ENCODE data around the gene PTPRN.

Gene PTPRN

DNA sequence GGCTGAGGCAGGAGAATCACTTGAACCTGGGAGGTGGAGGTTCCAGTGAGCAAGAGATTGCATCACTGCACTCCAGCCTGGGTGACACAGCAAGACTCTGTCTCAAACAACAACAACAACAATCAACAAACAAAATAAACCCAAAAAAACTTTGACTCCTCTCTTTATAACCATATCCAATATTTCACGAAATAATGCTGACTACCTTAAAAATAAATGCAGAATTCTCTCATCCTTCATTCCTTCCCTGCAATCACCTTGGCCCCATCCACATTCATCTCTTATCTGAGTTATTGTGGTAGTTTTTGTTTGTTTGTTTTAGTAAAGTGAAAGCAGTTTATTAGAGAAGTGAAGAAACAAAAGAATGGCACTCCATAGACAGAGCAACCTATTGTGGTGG, 3.2 kb downstream of the PTPRN start:
- Histone ChIP-seq H3K27me3 (ENCODE audit: control insufficient read depth, insufficient read depth, low read length) (peaks cover 81% of the 10 kb centered on the region), H3K9ac (ENCODE audit: low read length) (no peak overlapping the region), H3K4me1 (ENCODE audit: control insufficient read depth, insufficient read depth, low read length) (peaks cover 14% of the 10 kb centered on the region; the same call in 1 of the 2 replicates), H3K36me3 (ENCODE audit: control insufficient read depth, insufficient read depth, low read length) (no peaks in the 10 kb centered on the region), H3K4me3 (ENCODE audit: low read depth, low read length) (no peak overlapping the region), H3K9me3 (ENCODE audit: control insufficient read depth, insufficient read depth, low read depth, low read length) (no peaks in the 10 kb centered on the region), H3K27ac (ENCODE audit: low read depth, low read length) (no peak overlapping the region)

DNA sequence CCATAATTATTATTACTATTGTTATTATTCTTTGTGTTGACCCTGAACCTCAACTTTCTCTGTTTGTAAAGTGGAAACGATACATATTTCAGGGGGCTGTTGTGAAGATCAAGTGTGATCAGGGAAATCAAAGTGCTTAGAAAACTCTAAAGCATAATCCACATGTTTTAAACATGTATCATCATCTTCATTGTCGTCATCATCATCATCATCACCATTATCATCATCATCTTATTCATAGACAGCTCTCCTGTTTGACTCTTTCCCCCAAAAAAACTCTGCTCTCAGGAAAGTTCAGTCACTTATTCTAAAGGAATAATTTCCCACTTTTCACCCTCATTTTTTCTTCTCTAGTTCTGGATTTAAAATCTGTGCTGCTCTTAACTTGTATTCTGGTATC, 5.0 kb downstream of the PTPRN start:
- Histone ChIP-seq H3K9me3 (ENCODE audit: control insufficient read depth, insufficient read depth, low read depth, low read length) (no peaks in the 10 kb centered on the region), H3K27ac (ENCODE audit: low read depth, low read length) (no peak overlapping the region), H3K4me3 (ENCODE audit: low read depth, low read length) (no peak overlapping the region), H3K4me1 (ENCODE audit: control insufficient read depth, insufficient read depth, low read length) (0 out of 2 replicates have a peak, but pooled peaks cover 6% of the 10 kb centered on the region), H3K27me3 (ENCODE audit: control insufficient read depth, insufficient read depth, low read length) (peaks cover 87% of the 10 kb centered on the region), H3K9ac (ENCODE audit: low read length) (no peak overlapping the region), H3K36me3 (ENCODE audit: control insufficient read depth, insufficient read depth, low read length) (no peaks in the 10 kb centered on the region)

DNA sequence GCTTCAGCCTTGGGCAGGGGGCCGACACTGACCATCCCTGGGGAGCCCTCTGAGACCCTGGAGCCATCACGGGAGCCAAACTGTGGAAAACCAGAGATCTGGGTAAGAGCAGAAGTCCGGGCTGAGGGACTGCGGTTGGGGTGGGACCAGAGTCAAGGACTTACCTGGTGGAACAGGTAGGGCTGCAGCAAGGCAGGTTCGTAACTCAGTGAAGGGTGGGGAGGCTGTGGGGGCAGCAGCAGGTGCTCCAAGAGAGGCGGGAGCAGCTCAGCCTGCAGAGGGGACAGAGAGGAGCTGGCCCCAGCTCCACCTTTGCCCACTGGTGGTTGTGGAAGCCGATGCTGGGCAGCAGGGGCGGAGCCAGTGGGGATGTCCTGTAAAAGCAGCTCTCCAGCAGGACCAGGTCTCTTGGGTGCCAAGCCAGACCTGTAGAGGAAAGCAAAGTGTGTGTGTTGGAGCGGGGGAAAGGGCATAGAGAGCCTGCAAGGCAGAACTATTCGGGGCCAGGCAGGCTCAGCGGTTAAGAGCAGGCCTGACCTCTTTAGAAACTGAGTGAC, 6.7 kb downstream of the PTPRN start:
- Histone ChIP-seq H3K4me1 (ENCODE audit: control insufficient read depth, insufficient read depth, low read length) (peaks cover 4% of the 10 kb centered on the region; the same call in 1 of the 2 replicates), H3K4me3 (ENCODE audit: low read depth, low read length) (no peak overlapping the region), H3K27ac (ENCODE audit: low read depth, low read length) (no peak overlapping the region), H3K36me3 (ENCODE audit: control insufficient read depth, insufficient read depth, low read length) (no peaks in the 10 kb centered on the region), H3K9me3 (ENCODE audit: control insufficient read depth, insufficient read depth, low read depth, low read length) (no peaks in the 10 kb centered on the region), H3K27me3 (ENCODE audit: control insufficient read depth, insufficient read depth, low read length) (peaks cover 78% of the 10 kb centered on the region), H3K9ac (ENCODE audit: low read length) (no peak overlapping the region)

DNA sequence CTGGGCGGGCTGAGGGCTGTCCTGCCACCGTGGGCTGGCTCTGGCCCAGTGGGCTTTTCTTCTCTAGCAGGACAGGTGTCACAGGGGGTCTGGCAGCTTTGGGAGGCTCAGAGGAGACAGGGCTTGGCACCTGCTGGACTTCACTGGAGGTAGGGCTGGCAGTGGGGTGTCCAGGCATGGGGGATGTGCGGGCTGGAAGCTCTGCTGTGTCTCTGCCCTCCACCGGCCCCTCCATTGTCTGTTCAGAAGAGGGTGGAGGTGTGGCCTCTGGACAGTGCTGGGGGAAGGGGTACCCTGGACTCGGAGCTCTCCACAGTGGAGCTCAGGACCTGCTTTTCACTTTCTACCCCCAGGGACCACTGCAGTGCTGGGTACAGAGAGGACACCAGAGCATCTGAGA, 9.2 kb downstream of the PTPRN start:
- H3K4me3 ChIP-seq (ENCODE audit: low read depth, low read length): no peak overlapping the region
- no peaks in the 10 kb centered on the region for H3K36me3 ChIP-seq (ENCODE audit: control insufficient read depth, insufficient read depth, low read length)
- peaks cover 69% of the 10 kb centered on the region for H3K27me3 ChIP-seq (ENCODE audit: control insufficient read depth, insufficient read depth, low read length)
- H3K9ac ChIP-seq (ENCODE audit: low read length): no peak overlapping the region
- H3K4me1 ChIP-seq (ENCODE audit: control insufficient read depth, insufficient read depth, low read length): peaks cover 3% of the 10 kb centered on the region; the same call in 1 of the 2 replicates
- H3K9me3 ChIP-seq (ENCODE audit: control insufficient read depth, insufficient read depth, low read depth, low read length): no peaks in the 10 kb centered on the region
- H3K27ac ChIP-seq (ENCODE audit: low read depth, low read length): no peak overlapping the region

DNA sequence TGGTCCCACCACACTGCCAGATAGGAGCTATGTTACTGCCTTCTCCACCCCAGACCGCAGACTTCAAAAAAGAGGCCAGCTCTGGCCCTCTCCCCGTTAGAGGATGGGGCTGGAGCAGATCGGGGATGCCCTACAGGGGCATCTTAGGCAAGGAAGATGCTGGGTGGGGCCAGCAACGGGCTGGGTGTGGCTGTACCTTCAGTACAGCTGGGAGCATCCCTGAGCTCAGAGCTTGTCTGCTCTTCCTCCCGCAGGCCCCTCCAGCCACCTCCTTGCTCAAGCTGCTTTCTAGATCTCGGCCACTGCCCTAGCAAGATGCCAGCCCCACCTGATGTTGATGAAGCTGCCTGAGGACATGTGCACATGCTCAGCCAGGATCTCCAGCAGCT, 9.8 kb downstream of the PTPRN start:
- Histone ChIP-seq H3K4me1 (ENCODE audit: control insufficient read depth, insufficient read depth, low read length) (peaks cover 3% of the 10 kb centered on the region; the same call in 1 of the 2 replicates), H3K9me3 (ENCODE audit: control insufficient read depth, insufficient read depth, low read depth, low read length) (no peaks in the 10 kb centered on the region), H3K27me3 (ENCODE audit: control insufficient read depth, insufficient read depth, low read length) (peaks cover 63% of the 10 kb centered on the region), H3K4me3 (ENCODE audit: low read depth, low read length) (no peak overlapping the region), H3K27ac (ENCODE audit: low read depth, low read length) (no peak overlapping the region), H3K36me3 (ENCODE audit: control insufficient read depth, insufficient read depth, low read length) (no peaks in the 10 kb centered on the region), H3K9ac (ENCODE audit: low read length) (no peak overlapping the region)

DNA sequence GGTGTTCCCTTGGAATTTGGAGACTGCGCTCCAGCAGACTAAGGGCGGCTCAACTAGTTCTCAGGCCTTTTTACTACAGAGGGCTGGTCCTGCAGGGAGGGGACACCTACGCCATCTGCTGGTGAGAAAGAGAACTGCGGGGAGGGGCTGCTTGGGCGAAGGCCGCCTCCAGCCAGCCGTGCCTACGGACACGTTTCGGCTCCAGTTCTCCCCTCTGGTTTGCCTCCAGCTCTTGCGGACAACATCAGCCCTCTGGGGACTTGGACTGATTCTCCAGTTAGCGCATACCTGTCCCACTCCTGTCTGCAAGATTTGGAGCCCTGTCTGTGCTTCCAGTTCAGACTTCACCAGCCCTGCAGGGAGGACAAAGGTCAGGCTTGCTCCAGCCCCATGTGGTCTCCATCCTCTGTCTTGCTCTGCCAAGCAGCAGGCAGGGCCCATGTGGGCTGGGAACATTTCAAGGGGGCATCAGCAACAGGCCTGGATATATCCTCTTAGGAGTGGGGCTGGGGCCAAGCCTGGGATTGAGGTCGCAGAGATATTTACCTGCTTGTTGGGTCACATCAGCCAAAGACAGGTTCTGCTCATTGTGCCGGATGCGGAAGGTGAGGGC, 10.3 kb downstream of the PTPRN start:
- H3K27me3 ChIP-seq (ENCODE audit: control insufficient read depth, insufficient read depth, low read length): peaks cover 67% of the 10 kb centered on the region
- no peak overlapping the region for H3K27ac ChIP-seq (ENCODE audit: low read depth, low read length)
- H3K9me3 ChIP-seq (ENCODE audit: control insufficient read depth, insufficient read depth, low read depth, low read length): no peaks in the 10 kb centered on the region
- no peak overlapping the region for H3K4me3 ChIP-seq (ENCODE audit: low read depth, low read length)
- no peak overlapping the region for H3K9ac ChIP-seq (ENCODE audit: low read length)
- H3K36me3 ChIP-seq (ENCODE audit: control insufficient read depth, insufficient read depth, low read length): no peaks in the 10 kb centered on the region
- H3K4me1 ChIP-seq (ENCODE audit: control insufficient read depth, insufficient read depth, low read length): peaks cover 8% of the 10 kb centered on the region

DNA sequence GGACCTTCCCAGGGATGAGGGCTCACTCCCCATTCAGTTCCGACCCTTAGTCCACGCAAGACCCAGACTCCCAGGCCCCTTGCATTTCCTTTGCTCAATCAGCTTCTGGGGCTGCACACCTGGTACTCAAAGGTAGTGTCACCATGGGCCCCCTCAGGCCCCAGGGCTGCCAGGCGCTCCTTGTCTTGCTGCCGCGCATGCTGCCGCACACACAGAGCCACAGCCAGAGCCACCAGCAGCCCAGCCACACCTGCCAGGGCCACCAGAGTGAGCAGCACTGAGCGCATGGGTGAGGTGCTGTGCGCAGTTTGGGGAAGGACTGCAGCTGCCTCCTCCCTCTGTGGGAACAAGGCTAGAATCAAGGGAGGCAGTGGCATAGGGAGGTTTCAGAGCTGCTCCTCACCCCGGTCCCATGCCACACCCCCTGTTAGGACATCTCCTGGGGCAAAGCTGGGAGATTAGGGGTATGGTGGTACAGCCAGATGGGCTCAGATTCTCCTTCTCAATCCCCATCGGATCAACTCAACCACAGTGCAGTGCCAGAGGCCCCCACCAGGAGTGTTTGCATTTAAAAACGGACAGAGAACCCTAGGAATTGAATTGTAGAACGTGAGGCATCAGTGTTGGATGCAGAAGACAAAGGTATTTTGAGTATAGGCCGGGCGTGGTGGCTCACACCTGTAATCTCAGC, 11.3 kb downstream of the PTPRN start:
- Histone ChIP-seq H3K4me1 (ENCODE audit: control insufficient read depth, insufficient read depth, low read length) (peaks cover 8% of the 10 kb centered on the region), H3K27ac (ENCODE audit: low read depth, low read length) (no peak overlapping the region), H3K36me3 (ENCODE audit: control insufficient read depth, insufficient read depth, low read length) (no peaks in the 10 kb centered on the region), H3K9me3 (ENCODE audit: control insufficient read depth, insufficient read depth, low read depth, low read length) (no peaks in the 10 kb centered on the region), H3K27me3 (ENCODE audit: control insufficient read depth, insufficient read depth, low read length) (peaks cover 61% of the 10 kb centered on the region), H3K4me3 (ENCODE audit: low read depth, low read length) (no peak overlapping the region), H3K9ac (ENCODE audit: low read length) (no peak overlapping the region)

DNA sequence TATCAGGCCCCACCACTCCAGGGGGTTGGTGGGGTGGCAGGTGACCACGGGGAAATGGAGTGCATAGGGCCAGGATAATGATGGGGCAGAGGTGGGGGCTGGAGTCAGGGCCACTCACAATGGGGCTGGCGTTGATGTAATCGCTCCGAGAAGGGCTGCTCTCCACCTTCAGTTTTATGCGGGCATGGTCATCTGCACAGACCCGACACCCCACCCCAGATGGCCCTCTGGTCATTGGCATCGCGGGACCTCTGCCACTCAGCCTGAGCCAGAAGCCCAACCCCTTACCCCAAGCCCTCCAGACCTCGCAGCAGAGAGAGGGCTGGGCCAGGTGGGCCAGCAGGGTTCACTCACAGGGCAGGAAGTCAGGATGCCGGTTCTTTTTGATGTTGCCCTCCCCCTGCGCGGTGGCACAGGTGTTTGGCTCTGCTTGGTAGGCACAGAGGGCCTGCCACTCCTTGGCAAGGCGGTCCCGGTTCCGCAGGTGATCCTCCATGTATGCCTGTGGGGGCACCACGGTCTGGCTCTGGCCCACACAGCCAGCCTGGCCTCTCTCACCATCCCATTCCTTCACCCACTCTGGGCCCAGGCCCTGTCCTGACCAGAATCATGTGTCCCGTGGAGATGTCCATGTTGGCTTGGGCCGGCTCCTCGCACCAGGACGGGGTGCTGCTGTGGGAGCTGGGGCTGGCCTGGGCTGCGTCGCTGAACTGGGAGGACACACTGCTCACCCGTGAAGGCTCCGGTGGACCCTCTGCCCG, 12.4 kb downstream of the PTPRN start:
- H3K4me3 ChIP-seq (ENCODE audit: low read depth, low read length): no peak overlapping the region
- H3K4me1 ChIP-seq (ENCODE audit: control insufficient read depth, insufficient read depth, low read length): peaks cover 8% of the 10 kb centered on the region
- no peak overlapping the region for H3K27ac ChIP-seq (ENCODE audit: low read depth, low read length)
- no peak overlapping the region for H3K9ac ChIP-seq (ENCODE audit: low read length)
- H3K36me3 ChIP-seq (ENCODE audit: control insufficient read depth, insufficient read depth, low read length): no peaks in the 10 kb centered on the region
- peaks cover 50% of the 10 kb centered on the region for H3K27me3 ChIP-seq (ENCODE audit: control insufficient read depth, insufficient read depth, low read length)
- H3K9me3 ChIP-seq (ENCODE audit: control insufficient read depth, insufficient read depth, low read depth, low read length): no peaks in the 10 kb centered on the region

DNA sequence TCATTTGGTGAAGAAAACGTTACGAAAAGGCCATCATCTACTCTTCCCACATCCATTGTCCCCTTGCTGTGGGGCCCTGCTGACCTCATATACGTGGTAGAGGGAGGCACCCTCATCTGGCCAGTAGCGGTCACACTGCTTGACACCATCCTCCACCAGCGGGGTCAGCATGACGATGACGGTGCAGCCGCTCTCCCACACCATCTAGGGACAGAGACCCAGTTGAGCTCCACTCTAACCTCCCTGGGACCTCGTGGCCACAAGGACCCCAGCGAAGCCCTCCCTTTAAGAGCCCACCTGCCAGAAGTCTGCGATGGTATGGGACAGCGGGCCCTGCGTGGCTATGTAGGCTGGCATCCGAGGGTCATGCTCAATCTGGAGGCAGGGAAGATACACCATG, 13.1 kb downstream of the PTPRN start:
- H3K9me3 ChIP-seq (ENCODE audit: control insufficient read depth, insufficient read depth, low read depth, low read length): no peaks in the 10 kb centered on the region
- no peak overlapping the region for H3K27ac ChIP-seq (ENCODE audit: low read depth, low read length)
- peaks cover 44% of the 10 kb centered on the region for H3K27me3 ChIP-seq (ENCODE audit: control insufficient read depth, insufficient read depth, low read length)
- peaks cover 8% of the 10 kb centered on the region for H3K4me1 ChIP-seq (ENCODE audit: control insufficient read depth, insufficient read depth, low read length)
- H3K36me3 ChIP-seq (ENCODE audit: control insufficient read depth, insufficient read depth, low read length): no peaks in the 10 kb centered on the region
- no peak overlapping the region for H3K9ac ChIP-seq (ENCODE audit: low read length)
- H3K4me3 ChIP-seq (ENCODE audit: low read depth, low read length): no peak overlapping the region

DNA sequence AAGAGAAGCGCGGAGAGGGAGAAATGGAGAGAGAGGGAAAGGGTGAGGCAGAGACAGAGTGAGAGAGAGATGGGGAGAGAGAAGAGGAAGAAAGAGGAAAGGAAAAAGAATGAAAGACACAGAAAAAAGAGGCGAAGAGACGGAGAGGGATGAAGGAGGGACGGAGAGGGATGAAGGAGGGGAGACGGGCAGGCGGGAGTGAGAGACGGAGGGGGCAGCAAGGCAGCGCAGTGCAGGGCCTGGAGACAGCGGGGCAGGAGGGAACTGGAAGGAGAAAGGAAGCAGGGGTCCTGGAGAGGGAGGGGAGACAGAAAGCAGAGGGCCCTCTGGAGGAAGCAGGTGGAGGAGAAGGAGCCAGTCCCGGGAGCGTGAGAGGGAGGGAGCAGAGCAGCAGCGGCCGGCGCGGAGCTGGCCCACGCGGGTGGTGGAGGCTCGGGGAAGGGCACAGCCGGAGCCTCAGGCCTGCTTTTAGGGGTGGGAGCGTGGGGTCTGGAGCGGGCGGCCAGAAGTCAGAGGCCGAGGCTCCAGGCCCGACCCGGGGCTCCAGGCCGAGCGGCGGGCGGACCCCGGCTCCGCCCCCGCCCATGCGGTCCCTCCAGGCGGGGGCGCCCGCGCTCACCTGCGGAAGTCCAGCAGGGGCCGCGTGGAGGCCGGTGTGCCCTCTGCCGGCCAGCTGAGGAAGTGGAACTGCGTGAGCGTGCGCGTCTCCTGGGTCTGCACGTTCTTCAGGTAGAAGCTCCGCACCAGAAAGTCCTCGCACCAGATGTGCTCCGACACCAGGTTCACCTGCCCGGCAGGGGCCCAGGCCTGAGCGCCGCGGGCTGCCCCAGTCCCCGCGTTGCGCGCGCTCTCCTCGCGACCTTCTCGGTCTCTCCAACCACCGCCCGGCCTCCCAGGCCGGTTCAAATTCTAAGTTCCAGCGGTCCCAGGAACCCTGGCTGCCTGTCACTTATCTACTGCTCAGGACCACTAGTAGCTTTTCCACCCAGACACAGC, 14.5 kb downstream of the PTPRN start:
- Histone ChIP-seq H3K9me3 (ENCODE audit: control insufficient read depth, insufficient read depth, low read depth, low read length) (no peaks in the 10 kb centered on the region), H3K4me3 (ENCODE audit: low read depth, low read length) (peak overlapping the region; percentile 84), H3K36me3 (ENCODE audit: control insufficient read depth, insufficient read depth, low read length) (no peaks in the 10 kb centered on the region), H3K27ac (ENCODE audit: low read depth, low read length) (no peak overlapping the region), H3K9ac (ENCODE audit: low read length) (peak overlapping the region; percentile 84), H3K4me1 (ENCODE audit: control insufficient read depth, insufficient read depth, low read length) (peaks cover 8% of the 10 kb centered on the region), H3K27me3 (ENCODE audit: control insufficient read depth, insufficient read depth, low read length) (peaks cover 29% of the 10 kb centered on the region)

All from HUES6 (cell line).